Panc1 (cell line): ENCODE measurements around the gene UQCC2. TPM values are rescaled to one million over a fixed set of nuclear protein-coding genes. Genes with fewer than 3 reads are reported as not detected.

Source experiments
- ATAC-seq: fragments of 200-7000 bp; cut with Tn5 transposase; 2 replicates; pipeline ENCODE4 v1.9.1; 2020; ENCODE audit warnings: mild to moderate bottlenecking, moderate library complexity
- BruUV-seq: library from RNA; stranded (reverse); fragments of 400-500 nt; replicated peaks from 2 replicates; lab custom pipeline; 2021; lab: Mats Ljungman, UMichigan
- CTCF ChIA-PET: fragments of 300-600 bp; sonication (Branson Sonifier 250); formaldehyde crosslinking; loops from one replicate; lab custom pipeline; 2022; ENCODE audit warnings: antibody characterized with exemption; lab: Charles Lee
- POLR2A ChIA-PET: fragments of 300-600 bp; sonication (Branson Sonifier 250); formaldehyde crosslinking; loops from one replicate; lab custom pipeline; 2022; ENCODE audit warnings: antibody characterized with exemption; lab: Charles Lee
- DNase-seq: peaks from one replicate; pipeline ENCODE4 v3.0.0-alpha.2; 2010; ENCODE audit warnings: low read depth, low spot score
- H3K27ac ChIP-seq: 2 replicates; pipeline ENCODE4 v1.5.1; 2011; ENCODE audit warnings: mild to moderate bottlenecking, low read length, inconsistent platforms
- H3K27me3 ChIP-seq: fragments of 200-500 bp; sonication (Bioruptor generic); 2 replicates; pipeline ENCODE4 v1.6.0; 2014; ENCODE audit warnings: low read length, inconsistent platforms; ENCODE audit not compliant: control insufficient read depth, insufficient read depth
- H3K36me3 ChIP-seq: fragments of 200-500 bp; sonication (Bioruptor generic); 2 replicates; pipeline ENCODE4 v1.5.1; 2014; ENCODE audit warnings: inconsistent platforms, mild to moderate bottlenecking, low read length, moderate library complexity; ENCODE audit not compliant: control insufficient read depth, insufficient read depth
- H3K4me1 ChIP-seq: 2 replicates; pipeline ENCODE4 v1.5.1; 2011; ENCODE audit warnings: inconsistent platforms, mild to moderate bottlenecking, low read length, moderate library complexity; ENCODE audit not compliant: control insufficient read depth, insufficient read depth
- H3K4me3 ChIP-seq, 2 experiments: 2 replicates each; pipeline ENCODE4 v1.5.1; 2011 to 2012; ENCODE audit warnings: low read depth in 2 of 2, low read length in 2 of 2, mild to moderate bottlenecking in 2 of 2, inconsistent platforms in 1 of 2, moderate library complexity in 1 of 2
- H3K9me3 ChIP-seq: fragments of 200-500 bp; sonication (Bioruptor generic); 2 replicates; pipeline ENCODE4 v1.5.1; 2014; ENCODE audit warnings: low read depth, mild to moderate bottlenecking, inconsistent platforms, low read length, moderate library complexity; ENCODE audit not compliant: control insufficient read depth, insufficient read depth
- POLR2AphosphoS5 ChIP-seq: IDR thresholded peaks from 2 replicates; pipeline ENCODE4 v1.6.1; 2012; ENCODE audit warnings: mild to moderate bottlenecking, low read depth, low read length, moderate library complexity
- SIN3A ChIP-seq: IDR thresholded peaks from 2 replicates; pipeline ENCODE4 v1.6.1; 2012; ENCODE audit warnings: low read depth, mild to moderate bottlenecking, low read length, moderate library complexity, borderline replicate concordance; ENCODE audit not compliant: insufficient read depth
- TCF7L2 ChIP-seq: IDR thresholded peaks from 2 replicates; pipeline ENCODE4 v1.6.1; 2011; ENCODE audit warnings: mild to moderate bottlenecking, low read depth, low read length, inconsistent platforms
- in situ Hi-C: cut with HindIII; loops from 2 replicates; pipeline ENCODE4 v1.10.0; 2016; ENCODE audit warnings: low sequenced_read_pairs, low pct_unique_long_range_greater_than_20kb
- intact Hi-C: fragments of 100-400 bp; cut with micrococcal nuclease; formaldehyde crosslinking; loops from one replicate; pipeline ENCODE4 v1.10.0; 2022; ENCODE audit not compliant: unreplicated experiment
- total RNA-seq: library from RNA; stranded (reverse); gene quantifications from one replicate; pipeline ENCODE4 v1.2.1, GENCODE V29; 2021; ENCODE audit not compliant: unreplicated experiment
- TF ChIP-seq, protein P1 (sequence below): fragments of 450-650 bp; IDR thresholded peaks from 2 replicates; pipeline ENCODE4 v1.5.1; 2017; ENCODE audit warnings: mild to moderate bottlenecking
- TF ChIP-seq, protein P2 (sequence below), 2 experiments: IDR thresholded peaks; 2 replicates each; pipeline ENCODE4 v1.6.1; 2011 to 2012; ENCODE audit warnings: low read depth in 2 of 2, control low read depth in 1 of 2, low read length in 1 of 2, mild to moderate bottlenecking in 1 of 2, moderate library complexity in 1 of 2; ENCODE audit not compliant: insufficient read depth in 1 of 2

UQCC2 gene
- total RNA-seq, 1 experiment from 2014 or later: 135 TPM

DNA sequence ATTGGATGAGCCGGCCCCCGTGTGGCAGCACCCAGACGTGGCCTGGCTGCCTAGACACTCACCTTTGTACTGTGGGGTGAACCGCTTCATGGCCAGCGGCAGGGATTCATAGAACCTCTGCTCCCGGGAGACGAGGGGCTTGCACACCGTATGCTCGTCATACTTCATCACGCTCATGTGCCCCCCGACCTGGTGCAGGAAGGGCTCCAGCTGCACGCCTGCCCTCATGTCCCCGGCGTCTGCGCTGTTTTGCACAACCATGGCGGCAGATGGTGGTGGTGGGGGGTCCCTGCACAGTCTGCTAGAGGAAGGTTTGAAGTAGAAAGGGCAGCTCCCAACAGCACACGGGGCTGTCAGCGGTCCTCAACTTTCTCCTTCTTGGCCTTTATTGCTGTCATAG lies 23.7 kb upstream of the UQCC2 start:
- no TSS peak for BruUV-seq
- in situ Hi-C loops: no loop called here

DNA sequence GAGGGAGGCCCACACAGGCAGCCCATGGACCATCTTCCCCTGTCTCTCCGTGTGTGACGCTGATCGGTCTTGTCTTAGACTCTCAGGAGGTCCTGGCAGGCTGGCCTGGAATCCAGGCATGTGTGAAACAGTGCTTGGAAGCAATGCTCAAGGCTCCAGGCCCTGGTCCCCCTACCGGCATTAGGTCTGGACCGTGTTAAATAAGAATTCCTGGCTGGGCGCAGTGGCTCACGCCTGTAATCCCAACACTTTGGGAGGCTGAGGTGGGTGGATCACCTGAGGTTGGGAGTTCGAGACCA lies 22.2 kb upstream of the UQCC2 start:
- DNase-seq: no peak
- ATAC-seq: no peak
- H3K36me3 ChIP-seq: no peaks in the 10 kb centered on the region
- in situ Hi-C loops (no loop called here), intact Hi-C loops (no loop called here)
- no peak overlapping the region for H3K27ac ChIP-seq
- H3K4me1 ChIP-seq: no peaks in the 10 kb centered on the region
- ChIA-PET POLR2A (no interaction called here), CTCF (no interaction called here)
- H3K9me3 ChIP-seq: no peaks in the 10 kb centered on the region
- BruUV-seq: no TSS peak
- no peaks in the 10 kb centered on the region for H3K27me3 ChIP-seq
- no peak for TF ChIP-seq POLR2AphosphoS5
- TF ChIP-seq SIN3A: no peak
- TF ChIP-seq, protein P1, sequence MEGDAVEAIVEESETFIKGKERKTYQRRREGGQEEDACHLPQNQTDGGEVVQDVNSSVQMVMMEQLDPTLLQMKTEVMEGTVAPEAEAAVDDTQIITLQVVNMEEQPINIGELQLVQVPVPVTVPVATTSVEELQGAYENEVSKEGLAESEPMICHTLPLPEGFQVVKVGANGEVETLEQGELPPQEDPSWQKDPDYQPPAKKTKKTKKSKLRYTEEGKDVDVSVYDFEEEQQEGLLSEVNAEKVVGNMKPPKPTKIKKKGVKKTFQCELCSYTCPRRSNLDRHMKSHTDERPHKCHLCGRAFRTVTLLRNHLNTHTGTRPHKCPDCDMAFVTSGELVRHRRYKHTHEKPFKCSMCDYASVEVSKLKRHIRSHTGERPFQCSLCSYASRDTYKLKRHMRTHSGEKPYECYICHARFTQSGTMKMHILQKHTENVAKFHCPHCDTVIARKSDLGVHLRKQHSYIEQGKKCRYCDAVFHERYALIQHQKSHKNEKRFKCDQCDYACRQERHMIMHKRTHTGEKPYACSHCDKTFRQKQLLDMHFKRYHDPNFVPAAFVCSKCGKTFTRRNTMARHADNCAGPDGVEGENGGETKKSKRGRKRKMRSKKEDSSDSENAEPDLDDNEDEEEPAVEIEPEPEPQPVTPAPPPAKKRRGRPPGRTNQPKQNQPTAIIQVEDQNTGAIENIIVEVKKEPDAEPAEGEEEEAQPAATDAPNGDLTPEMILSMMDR: no peak
- no peak overlapping the region for H3K4me3 ChIP-seq

More for the DNA sequence above, 23.7 kb upstream of the UQCC2 start:
- POLR2A ChIA-PET: no interaction called here
- no peak overlapping the region for H3K4me3 ChIP-seq
- H3K9me3 ChIP-seq: no peaks in the 10 kb centered on the region
- H3K36me3 ChIP-seq: no peaks in the 10 kb centered on the region
- CTCF ChIA-PET: no interaction called here
- H3K4me1 ChIP-seq: no peaks in the 10 kb centered on the region
- no peak overlapping the region for H3K27ac ChIP-seq
- TF ChIP-seq TCF7L2 (no peak), SIN3A (no peak), POLR2AphosphoS5 (no peak)
- TF ChIP-seq, protein P2, sequence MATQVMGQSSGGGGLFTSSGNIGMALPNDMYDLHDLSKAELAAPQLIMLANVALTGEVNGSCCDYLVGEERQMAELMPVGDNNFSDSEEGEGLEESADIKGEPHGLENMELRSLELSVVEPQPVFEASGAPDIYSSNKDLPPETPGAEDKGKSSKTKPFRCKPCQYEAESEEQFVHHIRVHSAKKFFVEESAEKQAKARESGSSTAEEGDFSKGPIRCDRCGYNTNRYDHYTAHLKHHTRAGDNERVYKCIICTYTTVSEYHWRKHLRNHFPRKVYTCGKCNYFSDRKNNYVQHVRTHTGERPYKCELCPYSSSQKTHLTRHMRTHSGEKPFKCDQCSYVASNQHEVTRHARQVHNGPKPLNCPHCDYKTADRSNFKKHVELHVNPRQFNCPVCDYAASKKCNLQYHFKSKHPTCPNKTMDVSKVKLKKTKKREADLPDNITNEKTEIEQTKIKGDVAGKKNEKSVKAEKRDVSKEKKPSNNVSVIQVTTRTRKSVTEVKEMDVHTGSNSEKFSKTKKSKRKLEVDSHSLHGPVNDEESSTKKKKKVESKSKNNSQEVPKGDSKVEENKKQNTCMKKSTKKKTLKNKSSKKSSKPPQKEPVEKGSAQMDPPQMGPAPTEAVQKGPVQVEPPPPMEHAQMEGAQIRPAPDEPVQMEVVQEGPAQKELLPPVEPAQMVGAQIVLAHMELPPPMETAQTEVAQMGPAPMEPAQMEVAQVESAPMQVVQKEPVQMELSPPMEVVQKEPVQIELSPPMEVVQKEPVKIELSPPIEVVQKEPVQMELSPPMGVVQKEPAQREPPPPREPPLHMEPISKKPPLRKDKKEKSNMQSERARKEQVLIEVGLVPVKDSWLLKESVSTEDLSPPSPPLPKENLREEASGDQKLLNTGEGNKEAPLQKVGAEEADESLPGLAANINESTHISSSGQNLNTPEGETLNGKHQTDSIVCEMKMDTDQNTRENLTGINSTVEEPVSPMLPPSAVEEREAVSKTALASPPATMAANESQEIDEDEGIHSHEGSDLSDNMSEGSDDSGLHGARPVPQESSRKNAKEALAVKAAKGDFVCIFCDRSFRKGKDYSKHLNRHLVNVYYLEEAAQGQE (IDR thresholded peaks at IDR 0.05; ENCODE audit: insufficient read depth in 1 of 2, low read depth in 2 of 2, low read length in 1 of 2): no peak
- TF ChIP-seq, protein P1: no peak
- DNase-seq: no peak
- ATAC-seq: no peak
- H3K27me3 ChIP-seq: no peaks in the 10 kb centered on the region
- intact Hi-C loops: no loop called here
